Activated T-helper 1 cell treated with anti-CD3 and anti-CD28 coated beads, Interleukin-2, amount 50 U/mL, for 16 hours (primary cell): ENCODE measurements around the gene ADAMTS4.
A peak's percentile ranks its signal among the peaks of the same experiment; 100 is the strongest.

Experiments
- DNase-seq, 2 donors: peaks; one replicate each; pipeline ENCODE4 v3.0.0-alpha.2; 2020; ENCODE audit warnings: low read depth in 1 of 2, low spot score in 1 of 2

The ADAMTS4 gene

DNA sequence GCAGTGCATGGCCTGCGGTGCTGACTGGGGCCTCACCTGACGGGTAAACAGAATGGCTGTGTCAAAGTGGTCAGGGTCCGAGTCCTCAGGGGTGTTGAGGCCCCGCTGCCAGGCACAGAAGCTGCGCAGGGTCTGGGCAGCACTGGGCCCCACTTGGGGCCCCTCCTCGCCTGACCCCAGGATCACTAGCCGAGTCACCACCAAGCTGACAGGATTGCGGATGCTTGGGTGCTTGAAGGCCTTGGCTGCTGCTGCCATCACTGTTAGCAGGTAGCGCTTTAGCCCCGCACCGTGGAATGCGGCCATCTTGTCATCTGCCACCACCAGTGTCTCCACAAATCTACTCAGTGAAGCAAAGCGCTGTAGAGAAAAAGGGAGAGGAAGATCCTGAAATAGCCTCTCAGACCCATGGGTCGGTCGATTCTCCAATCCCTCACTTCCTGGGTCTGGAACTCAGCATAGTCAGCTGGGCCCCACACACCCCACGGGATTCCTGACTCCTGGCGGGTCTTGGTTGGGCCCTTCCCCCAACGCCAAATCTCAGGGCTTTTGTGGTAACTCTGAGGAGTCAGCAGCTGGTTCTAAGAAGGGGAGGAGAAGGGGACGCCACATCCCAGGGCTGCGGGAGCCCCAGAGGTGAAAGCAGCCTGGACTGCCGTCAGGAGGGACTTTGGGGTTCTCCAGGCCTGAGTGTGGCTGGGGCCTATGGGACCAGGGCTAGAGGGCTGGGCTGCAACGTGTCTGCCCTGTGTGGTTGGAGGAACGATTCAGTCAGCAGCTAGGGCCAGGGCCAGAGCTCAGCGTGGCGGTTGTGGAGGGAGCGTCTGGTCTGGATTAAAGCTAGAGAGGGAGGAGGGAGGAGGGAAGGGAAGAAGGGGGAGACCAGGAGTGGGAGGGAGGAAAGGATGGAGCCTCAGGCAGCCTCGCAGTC is 2.1 kb downstream of the ADAMTS4 start:
- DNase-seq = no peak

- no peak for DNase-seq
Measured at GRCh38 chr1:161196111-161196510, 2.7 kb downstream of the ADAMTS4 start.

- DNase-seq = no peak
Measured at GRCh38 chr1:161195171-161195570, 3.7 kb downstream of the ADAMTS4 start.

DNA sequence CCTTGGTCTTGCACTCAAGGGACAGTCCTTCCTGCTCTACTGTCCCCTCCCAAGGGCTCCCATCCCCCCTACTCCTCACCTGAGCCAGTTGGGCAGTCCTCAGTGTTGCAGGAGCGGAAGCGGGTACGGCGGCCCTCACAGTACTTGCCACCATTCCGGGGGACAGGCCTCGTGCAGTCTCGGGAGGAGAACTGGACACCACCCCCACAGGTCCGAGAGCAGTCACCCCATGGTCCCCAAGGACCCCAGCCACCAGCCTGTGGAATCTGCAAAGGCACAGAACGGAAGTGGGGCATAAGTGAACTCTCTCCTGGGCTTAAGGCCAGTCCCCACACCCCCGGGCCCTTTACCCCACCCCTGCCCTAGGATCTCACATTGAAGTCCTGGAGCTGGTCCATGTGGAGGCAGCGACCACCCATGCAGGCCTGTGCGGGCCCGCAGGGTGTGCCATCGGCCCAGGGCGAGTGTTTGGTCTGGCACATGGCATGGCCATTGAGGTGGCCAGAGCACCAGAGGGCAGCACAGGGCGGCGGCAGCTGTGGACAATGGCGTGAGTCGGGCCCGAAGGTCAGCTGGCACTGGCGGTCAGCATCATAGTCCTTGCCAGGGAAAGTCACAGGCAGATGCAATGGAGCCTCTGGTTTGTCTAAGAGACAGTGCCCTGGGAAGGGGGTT is 5.2 kb downstream of the ADAMTS4 start:
- no peak for DNase-seq

- DNase-seq = peak; percentile 27 to 47
Measured at GRCh38 chr1:161192476-161193465, 6.1 kb downstream of the ADAMTS4 start.

DNA sequence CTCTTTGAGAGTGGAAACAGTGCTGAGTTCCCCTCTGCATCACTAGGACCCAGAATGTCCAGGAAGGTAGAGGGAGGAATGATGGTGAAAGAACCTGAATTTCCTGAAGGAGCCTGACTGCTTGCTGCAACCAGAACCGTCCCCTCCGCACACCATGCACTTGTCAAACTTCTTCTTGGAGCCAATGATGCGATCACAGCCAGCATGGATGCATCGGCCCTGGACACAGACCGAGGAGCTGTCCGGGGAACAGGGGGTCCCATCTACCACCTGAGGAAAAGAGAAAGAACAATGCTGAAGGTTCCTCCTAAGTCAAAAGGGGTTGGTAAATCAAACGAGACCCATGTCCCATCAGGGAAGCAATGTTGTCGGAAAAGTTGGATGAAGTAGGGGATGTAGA is 6.9 kb downstream of the ADAMTS4 start:
- DNase-seq = no peak

- no peak for DNase-seq
Measured at GRCh38 chr1:161190962-161191521, 7.8 kb downstream of the ADAMTS4 start.

DNA sequence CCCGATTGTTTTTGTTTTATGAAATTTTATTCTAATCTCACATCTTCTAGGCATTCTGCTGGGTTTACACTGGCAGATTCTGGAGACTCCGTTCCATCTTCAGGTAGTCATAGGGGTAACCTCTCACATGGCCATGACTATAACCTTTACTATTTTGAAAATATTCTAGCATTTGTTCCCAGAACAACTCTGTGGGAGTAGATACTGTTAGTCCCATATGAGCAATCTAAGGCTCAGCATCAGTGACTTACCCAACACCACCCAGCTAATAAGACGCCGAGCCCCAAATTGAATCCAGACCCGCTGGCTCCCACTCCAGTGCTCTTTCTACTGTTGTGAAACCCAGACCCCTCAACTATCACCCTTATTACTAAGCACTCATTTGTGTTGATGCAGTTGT is 9.8 kb downstream of the ADAMTS4 start:
- no peak for DNase-seq

DNA sequence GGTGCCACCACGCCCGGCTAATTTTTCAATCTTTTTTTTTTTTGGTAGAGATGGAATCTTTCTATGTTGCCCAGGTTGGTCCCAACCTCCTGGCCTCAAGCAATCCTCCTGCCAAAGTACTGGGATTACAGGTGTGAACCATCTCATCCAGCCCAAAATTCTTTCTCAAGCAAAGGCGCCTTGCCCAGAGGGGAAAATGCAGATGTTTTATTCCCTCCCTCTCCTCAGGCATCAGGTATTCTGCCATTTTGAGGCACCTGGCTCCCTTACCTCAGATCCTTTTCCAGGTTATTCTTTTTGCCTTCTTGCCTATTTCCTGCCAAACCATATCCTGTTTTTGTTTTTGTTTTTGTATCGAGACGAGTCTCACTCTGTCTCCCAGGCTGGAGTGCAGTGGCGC is 10.5 kb downstream of the ADAMTS4 start:
- DNase-seq = no peak

DNA sequence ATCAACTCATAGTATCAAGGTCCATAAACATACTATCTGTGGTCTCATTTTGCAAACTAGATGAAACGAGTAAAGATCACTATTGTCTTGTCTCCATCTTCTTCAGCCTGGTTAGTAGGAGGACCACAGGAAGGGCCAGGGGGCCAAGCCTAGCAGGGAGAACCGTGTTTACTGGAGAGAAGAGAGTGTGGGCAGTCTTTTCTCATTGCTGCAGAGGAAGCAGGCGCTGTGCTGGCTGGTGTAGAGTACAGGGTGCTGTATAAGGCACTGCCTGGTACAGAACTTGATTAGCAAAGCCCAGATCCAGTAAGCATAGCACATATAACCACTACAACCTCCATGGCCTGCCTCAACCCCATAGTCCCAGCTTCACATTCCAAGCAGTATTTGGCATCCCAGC is 11.5 kb downstream of the ADAMTS4 start:
- DNase-seq = no peak

- DNase-seq = no peak
Measured at GRCh38 chr1:161185732-161186311, 13.0 kb downstream of the ADAMTS4 start.

GRCh38 chr1:161185282-161185682 is 13.6 kb downstream of the ADAMTS4 start:
- peak; percentile 48 to 57 for DNase-seq

DNA sequence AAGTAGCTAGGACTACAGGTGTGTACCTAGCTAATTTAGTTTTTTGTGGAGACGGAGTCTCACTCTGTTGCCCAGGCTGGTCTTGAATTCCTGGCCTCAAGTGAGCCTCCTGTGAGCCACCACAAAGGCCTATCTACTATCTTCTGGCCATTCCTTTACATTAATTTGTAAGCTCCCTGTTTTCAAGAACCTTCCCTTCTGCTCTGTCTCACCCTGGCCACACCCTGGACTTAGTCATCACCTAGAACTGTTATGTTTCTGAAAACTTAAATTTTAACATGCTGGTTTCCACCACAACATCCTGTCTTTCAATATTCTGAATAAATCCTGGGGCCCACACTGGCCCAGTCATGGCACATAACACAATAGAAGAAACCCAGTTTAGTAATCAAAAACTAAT is 16.6 kb downstream of the ADAMTS4 start:
- DNase-seq = peak in 1 of 2 donors; percentile 32

- no peak for DNase-seq
Measured at GRCh38 chr1:161180639-161181038, 18.2 kb downstream of the ADAMTS4 start.

DNA sequence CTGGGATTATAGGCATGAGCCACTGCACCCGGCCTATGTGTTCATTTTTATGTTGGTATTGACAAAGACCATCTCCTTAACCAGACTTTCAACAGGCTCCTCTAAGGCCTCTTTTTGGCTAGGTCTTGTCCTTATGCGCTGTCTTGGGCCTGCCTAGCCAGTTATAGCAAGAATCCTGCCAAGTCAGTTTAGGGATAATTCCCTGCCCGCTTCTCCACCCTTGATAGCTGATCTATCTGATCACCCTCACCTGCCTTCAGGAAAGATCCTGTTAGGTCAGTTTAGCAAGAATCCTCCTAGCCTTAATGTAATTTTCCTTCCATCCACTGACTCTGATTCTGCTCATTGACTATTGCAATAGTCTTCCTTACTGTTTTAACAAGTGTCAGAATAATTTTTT is 19.2 kb downstream of the ADAMTS4 start:
- no peak for DNase-seq

GRCh38 chr1:161177936-161178244 is 21.0 kb downstream of the ADAMTS4 start:
- DNase-seq = no peak

DNA sequence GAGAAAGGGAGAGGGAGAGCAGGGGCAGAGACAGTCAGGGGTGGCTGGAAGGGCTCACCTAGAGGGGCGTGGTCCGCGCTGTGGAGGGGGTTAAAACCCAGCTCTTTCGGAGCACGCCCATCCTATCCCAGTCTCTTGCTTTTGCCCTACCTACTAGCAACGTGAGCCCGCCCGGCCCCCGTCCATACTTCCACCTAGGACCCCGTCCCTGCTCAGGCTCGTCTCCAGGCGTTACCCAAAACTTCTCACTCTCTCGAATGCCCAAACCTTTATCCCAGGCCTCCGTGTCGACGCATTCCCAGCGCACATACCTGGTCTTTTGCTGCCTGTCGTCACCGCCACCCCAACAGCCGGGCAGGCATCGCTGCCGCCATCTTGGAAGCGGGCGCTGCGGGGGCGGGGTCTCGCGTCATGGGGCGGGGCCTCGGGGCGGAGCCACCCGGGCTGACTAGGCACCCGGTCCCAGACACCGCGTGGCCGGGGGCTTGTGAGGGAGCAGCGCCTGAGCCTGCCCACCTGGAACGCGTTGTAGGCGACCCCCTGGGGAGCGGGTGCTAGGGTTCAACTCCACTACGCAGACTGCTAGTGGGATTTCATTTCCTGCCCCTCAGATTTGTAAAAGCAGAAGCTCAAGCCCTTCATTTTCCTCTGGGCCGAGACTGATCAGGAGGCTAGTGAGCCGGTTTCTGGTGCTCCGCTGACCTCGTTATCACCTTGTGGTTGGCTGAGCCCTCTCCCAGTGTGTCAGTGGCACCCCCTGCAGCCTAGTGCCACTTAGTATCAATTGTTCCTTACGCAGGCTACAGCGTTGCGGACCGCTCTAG is 21.5 kb downstream of the ADAMTS4 start, which contains the start of gene B4GALT3:
TSS of gene B4GALT3 (minus strand) at position 396 of the 824 bp plus-strand sequence. CDS start 1,447 bp downstream, outside the sequence.
- peak; percentile 89 to 90 for DNase-seq

- DNase-seq = no peak
Measured at GRCh38 chr1:161176468-161177111, 22.3 kb downstream of the ADAMTS4 start.

GRCh38 chr1:161175771-161176453 is 22.9 kb downstream of the ADAMTS4 start:
- DNase-seq = no peak
